GM03348 (cell line): ENCODE results near the gene FMNL2.

Experiments used
- DNase-seq: peaks from one replicate; pipeline ENCODE4 v3.0.0; 2012; ENCODE audit warnings: low spot score

The FMNL2 gene

GRCh38 chr2:152618193-152618564 lies 283.2 kb downstream of the FMNL2 start:
- DNase-seq = no peak

GRCh38 chr2:152620208-152620607 lies 285.2 kb downstream of the FMNL2 start:
- DNase-seq = no peak

DNA sequence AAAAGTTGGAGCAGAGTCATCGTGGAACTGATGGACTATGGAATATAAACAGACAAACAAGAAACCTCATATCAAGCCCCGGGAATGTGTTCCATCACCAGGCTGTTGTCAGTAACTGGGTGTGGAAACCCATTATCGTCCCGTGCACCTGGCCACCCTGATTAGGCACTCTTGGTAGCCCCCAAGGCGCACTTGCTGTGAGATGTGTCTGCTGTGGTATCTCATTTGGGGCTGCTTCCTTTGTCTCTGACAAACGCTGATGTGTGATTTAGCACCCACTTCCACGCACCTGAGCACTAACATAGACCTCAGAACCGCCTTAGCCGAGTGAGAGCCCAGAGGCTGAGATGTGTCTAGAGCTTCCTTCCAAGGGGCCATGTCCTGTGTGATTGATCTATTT lies 286.0 kb downstream of the FMNL2 start:
- DNase-seq = no peak

DNA sequence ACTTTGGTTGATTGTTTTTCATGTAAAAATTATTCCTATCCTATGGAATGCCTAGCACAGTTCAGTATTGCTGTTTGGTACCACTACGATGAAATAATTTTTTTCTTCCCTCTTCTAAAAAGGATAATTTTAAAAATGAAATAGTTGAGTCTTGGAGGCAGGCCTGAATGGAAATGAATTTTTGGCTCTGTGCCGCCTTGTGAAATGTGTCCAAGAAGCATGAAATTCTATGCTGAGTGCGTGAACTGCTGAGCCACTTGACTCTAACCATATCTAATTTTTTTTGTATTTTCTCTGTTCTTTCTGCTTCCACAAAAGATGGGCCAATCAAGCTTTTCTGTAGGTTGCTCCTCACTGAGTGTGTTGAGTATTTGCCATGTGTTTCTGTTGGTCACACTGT lies 287.2 kb downstream of the FMNL2 start:
- DNase-seq = no peak

DNA sequence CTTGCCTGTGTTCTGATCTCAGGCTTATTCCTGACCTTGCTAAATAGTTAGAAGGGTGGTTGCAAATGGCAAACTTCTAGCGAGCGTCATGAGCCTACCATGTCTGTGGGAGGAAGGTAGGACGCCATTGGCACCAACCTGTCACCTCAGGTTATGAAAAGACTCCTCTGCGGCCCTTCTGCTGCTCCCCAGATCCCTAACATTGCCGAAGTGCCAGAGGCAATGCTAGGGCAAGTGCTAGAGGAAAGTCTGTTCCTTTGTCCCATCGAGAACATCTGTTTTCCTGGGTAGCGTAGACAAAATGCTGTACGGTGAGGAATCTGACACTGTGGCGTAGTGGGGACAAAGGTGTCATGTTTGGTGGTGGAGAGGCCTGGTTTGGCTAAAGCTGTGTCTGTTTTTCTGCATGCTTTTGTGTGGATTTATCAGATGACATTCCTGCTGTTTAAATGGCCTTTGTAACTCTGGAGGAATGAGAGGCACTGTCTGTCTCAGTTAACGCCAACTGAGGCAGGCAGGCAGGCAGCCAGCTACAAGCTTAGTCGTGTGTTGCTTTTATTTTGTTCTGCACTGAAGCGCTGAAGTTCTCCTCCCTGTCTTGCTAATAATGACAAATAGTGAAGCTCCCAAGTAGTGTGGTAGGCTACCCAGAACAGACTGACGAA lies 288.2 kb downstream of the FMNL2 start:
- no peak for DNase-seq

- DNase-seq = no peak
These were observed 288.8 kb downstream of the FMNL2 start for GRCh38 chr2:152623775-152624174.

- no peak for DNase-seq
These were observed 289.8 kb downstream of the FMNL2 start for GRCh38 chr2:152624805-152625204.

GRCh38 chr2:152626911-152627339 lies 292.0 kb downstream of the FMNL2 start:
- peak; percentile 23 for DNase-seq

DNA sequence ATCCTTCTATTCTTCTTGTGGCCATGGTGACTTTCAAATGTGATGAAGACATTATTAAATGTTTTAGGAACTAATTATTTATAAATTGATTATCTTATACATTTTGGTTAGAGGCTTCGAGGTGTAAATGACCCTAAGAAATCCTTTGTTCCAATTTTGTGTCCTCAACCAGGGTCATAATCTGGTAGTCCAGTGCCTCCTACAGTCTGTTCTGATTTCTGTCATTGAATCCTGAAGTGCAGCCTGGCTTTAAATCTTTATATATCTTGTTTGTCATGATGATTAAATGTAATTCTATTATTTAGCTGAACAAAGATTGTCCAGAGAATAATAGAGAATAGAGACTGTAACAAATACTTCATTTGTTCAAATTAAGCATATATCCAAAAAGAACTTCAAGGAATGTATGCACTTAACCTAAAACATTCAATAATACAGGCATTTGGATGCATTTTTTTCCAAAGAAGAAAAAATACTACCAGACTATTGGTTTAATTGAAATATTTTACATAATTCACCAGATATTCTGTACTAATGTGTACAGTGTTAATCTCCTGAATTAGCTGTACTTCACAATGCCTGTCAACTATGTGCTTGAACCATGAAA lies 292.5 kb downstream of the FMNL2 start:
- peak; percentile 54 for DNase-seq

DNA sequence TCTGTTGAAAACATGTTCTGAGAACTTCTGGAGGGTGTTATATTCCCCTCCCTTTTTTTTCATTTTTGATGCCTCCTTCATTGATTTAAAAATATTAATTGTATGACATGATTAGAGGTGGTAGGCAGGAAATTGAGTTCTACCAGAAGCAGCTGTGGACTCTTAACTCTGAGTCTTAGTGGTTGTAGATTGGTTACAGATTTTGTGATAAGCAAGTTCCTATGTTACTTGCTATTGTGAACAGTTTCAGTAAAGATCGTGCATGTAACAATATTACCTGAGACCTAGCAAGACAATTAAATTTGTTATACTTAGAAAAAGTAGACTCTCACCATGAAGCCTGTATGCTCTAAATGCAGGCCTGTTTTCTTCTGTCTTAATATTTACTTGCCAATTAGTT lies 294.2 kb downstream of the FMNL2 start:
- no peak for DNase-seq

- DNase-seq = no peak
These were observed 295.5 kb downstream of the FMNL2 start for GRCh38 chr2:152630466-152630865.

GRCh38 chr2:152632736-152633135 lies 297.8 kb downstream of the FMNL2 start:
- no peak for DNase-seq

- peak; percentile 75 for DNase-seq
These were observed 300.8 kb downstream of the FMNL2 start for GRCh38 chr2:152635635-152636298.

- DNase-seq = no peak
These were observed 302.3 kb downstream of the FMNL2 start for GRCh38 chr2:152637251-152637650.

- DNase-seq = no peak
These were observed 303.1 kb downstream of the FMNL2 start for GRCh38 chr2:152638056-152638455.

- no peak for DNase-seq
These were observed 303.6 kb downstream of the FMNL2 start for GRCh38 chr2:152638590-152638989.

DNA sequence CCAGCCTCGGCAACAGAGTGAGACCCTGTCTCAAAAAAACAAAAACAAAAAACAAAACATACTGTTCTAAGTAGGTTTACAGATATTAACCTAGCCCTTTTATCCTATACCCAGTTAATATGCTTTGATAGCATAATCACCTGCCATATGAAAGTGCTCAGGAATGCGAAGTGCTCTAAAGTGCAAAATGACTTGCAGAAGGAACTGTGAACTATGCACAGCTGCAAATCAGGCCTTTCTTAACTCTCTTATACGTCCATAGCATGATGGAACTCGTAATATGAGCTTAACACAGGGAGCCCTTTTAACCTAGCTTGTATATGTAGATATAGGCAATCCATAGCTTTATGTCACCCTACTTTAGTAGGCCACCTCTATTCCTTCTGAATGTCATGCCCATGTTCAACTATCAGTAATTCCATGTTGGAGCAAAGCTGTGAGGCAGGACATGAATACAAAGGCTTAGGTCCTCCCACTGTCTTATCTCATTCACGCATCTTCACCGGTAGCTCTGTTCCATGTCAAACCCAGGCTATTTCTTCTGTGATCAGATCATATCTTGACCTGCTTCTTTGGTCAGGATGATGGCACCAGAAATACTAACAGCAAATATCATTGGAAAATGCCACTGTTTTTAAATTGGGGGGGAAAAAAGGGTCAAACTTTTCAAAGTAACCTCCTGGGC lies 309.4 kb downstream of the FMNL2 start:
- no peak for DNase-seq

GRCh38 chr2:152646264-152646663 lies 311.3 kb downstream of the FMNL2 start:
- DNase-seq = no peak

DNA sequence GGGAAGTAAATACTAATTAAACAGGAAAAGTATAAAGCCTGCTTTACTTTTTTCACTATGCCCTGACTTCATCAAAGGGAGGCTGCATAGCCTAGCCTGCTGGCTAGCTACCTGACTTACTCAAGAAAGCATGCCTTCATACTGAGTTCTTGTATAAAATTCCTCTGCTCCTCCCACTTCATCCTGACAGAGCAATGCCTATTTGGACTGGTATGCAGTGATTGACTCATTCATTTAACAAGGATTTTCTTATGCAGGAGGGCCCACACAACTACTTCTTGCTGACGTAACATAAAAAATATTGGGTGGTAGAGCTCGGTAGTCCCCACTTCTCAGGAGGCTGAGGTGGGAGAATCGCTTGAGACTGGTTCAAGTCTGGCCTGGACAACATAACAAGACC lies 311.8 kb downstream of the FMNL2 start:
- peak; percentile 88 for DNase-seq

DNA sequence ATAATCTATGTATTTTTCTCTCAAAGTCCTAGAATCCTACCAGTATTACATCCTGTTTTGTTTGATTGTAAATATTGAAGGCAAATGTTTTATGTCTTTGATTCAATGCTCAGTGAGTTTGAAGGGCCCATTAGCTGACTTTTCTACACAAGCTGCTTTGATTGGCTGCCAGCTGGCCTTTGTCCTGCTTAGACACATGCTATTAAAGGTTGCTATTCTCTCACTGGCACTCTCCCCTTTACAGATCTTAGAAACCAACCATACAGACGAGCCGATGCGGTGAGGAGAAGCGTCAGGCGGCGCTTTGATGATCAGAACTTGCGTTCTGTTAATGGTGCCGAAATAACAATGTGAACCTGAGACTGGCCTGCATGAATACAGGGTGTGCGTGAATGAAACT lies 312.6 kb downstream of the FMNL2 start:
- DNase-seq = peak; percentile 22

- DNase-seq = peak; percentile 9
These were observed 313.4 kb downstream of the FMNL2 start for GRCh38 chr2:152648336-152648735.

DNA sequence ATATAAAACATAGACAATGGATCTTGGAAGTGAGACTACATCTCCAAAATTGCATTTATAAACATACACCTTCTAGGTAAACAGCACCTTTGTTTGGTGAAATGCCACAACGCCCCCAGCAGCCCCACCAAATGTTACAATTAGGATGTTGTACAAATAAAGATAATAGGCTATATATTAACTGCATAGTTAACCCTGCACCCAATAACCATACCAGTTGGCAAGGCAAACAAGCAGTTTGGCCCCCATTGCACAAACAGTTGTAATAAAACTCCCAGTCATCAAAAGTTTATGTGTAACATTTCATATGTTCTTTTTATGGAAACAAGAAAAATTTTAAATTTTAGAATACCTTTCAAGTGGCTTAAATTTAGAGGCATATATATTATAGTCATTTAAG lies 315.0 kb downstream of the FMNL2 start:
- DNase-seq = no peak

GRCh38 chr2:152650768-152651371 lies 315.9 kb downstream of the FMNL2 start:
- no peak for DNase-seq
